GM19239 (cell line): ENCODE data around the gene SLC17A9.

Source experiments
- DNase-seq: peaks from one replicate; pipeline ENCODE4 v3.0.0; 2011; ENCODE audit warnings: low spot score; ENCODE audit not compliant: insufficient read length
- FAIRE-seq: peaks from 2 replicates; lab custom pipeline; 2011; peaks lifted over from hg19 to GRCh38; lab: Jason Lieb, UNC

Gene SLC17A9

DNA sequence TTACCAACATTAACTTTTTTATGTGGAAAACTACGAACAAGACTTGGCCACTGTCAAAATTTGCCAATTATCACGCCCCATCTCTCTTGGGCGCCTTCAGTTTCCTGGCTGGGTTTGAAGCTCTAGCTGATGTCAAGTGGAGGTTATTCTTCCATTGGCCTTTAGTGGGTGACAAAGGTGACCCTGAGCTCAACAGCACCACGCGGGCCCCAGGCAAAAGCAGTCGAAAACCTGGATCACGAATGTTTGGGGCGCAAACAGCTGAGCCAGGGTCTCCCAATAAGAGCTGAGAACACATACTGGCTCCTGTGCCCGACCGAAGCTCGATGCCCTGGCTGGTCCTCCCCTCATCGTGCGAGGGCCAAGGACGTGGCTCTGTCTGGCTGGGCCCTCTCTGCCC, 26.8 kb downstream of the SLC17A9 start:
- FAIRE-seq = no peak
- no peak for DNase-seq

DNA sequence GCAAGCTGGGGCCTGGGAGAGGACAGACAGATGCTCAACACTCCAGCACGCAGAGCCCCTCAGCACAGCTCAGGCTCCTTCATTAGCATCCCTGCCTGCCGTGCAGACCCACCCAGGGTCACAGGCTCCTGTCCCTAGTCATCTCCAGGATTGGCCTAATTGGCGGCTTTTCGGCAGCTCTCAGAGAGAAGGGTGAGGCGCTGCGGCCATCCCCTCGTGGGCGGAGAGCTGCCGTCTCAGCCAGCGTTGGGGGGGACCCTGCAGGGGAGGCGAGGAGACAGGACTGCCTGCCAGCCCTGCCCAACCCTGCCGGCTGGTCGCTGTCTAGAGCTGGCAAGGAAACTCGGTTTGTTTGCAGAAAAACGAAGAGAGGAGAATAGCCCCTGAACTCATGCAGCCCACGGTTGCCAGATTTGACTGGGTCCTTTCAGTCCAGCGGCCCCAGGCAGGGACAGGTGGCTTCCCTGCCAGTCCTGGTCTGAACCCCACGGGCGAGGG, 27.4 kb downstream of the SLC17A9 start:
- FAIRE-seq (no peak), DNase-seq (no peak)

DNA sequence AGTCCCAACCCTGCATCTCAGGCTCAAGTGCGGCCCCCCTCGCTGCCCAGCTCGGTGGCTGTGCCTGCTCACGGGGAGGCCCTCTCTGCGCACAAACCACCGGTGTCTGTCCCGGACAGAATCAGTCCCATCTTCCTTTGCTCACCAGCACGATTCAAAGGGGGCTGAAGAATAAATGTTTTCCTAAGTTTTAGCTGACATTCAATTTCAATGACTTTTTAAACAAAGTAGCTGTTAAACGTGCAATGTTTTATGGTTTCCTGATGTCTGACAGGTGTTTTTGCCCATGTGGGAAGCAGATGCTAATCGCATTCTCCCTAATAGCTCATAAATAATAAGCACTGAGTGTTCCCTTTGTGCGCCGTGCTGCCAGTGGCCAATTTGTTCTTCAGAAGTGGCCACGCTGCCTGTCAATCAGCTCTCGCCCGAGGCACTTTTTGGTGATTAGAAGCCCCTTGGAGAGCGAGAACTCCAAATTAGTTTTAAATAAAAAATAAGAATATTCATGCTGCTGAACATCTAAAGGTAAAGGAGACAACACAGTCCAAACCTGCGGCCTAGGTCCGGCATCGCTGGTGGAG, 28.0 kb downstream of the SLC17A9 start:
- no peak for DNase-seq
- FAIRE-seq = no peak

DNA sequence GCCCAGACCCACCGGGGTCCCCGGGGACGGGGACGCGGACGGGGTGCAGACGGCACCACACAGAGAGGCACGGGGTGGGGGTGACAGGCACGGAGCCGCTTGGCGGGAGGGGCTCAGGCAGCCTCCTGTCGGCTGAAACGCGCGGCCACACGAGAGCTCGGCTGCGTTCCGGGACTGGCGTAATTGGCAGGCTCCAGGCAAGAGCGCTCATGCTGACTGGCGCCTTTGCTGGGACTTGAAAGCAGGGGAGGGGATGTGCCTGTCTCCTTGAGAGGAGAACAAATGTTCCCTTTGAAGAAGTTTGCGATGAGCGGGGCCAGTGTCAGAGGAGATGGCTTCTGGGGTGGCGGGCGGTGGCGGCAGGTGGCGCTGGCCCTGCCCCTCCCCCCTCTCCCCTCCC, 28.5 kb downstream of the SLC17A9 start:
- no peak for DNase-seq
- FAIRE-seq = no peak

DNA sequence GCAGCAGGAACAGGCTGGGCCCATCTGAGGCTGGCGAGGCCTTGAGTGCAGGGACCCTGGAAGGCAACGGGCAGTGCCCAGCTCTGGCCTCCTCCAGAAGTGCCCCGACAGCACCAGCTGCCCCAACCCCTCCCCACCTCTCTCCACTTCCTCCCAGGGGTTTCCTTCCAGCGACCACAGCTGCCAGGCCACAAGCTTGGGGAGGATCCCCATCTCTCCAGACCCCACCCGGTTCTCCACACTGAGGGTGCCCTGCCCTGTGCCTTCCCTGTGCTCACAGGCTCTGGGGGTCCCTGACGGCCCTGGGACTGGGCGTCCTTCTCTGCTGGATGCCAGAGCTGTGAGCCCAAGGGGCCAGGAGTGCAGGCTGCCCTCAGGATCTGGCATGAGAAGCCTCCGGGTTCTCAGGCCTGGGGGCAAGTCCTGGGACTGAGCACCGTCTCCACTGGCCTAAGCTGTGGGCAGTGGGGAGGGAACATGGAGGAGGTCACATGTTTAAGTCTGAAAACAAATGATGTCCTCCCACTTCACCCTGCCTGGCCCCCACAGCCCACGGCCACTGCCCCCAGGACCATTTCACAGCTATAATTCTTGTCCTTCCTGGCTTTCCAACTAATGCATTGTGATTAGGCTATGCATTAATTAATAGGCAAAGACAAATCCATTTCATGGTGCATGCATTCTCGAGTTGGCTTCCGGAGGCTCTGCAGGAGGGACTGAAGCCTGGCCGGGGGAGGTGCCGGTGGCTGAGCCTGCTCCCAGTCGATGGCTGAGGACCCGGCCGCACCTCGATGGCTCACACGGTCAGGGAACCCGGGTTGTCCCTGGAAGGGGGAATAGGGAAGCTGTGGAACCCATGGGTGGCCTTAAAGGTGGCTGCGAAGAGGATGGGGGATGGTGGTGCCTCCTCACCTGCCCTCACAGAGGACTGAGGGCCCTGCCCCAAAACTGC, 29.9 kb downstream of the SLC17A9 start:
- DNase-seq (no peak), FAIRE-seq (no peak)

DNA sequence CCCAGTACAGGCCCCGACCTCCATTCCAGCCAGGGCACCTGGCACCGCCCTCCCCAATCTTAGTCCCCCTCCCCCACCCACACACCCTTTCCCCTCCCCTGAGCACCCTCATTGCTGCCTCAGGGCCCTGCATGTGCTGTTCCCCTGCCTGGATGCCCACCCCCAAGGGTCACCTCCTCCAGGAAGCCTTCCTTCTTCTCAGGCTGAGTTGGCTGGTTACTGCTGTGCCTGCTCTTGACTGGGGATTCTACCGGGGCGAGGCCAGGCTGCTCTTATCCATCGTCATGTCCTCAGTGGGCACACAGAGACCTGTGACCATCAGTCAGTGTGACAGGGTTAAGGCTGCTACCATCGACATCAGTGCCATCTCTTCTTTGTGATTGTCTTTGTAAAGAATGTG, 30.7 kb downstream of the SLC17A9 start:
- FAIRE-seq (no peak), DNase-seq (no peak)

DNA sequence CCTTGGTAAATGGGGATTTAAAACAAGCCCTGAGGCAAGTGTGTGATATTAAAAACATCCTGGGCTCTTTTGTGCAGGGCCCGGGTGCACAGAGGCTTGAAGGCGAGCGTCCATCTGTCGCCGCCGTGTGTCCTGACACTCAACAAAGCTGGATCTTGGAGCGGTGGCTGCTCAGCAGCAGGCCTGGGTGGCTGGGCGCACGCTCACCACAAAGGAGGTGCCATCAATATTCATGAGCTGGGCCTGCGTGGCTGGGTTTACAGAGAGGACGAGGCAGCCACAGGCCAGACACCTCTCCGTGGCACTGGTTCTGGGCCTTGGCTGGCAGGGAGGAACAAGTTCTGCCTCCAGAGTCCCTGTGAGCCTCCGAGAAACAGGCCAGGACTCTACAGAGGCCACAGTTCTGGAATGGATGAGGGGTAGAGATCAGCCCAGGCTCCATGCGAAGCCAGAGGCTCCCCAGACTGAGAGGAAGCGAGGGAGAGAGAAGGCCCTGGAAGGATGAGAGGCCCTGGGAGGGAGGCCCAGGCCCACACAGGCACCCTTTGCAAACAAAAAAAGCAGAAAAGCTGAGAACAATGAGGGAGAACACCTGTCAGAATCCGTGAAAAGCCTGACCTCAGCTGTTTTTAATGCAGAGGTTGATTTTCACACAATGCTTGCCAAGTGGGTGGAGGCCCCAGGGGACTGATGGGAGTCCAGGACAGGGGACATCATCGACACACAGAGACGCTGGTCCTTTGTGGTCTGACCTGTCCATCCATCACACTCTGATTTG, 32.3 kb downstream of the SLC17A9 start:
- FAIRE-seq (no peak), DNase-seq (no peak)

DNA sequence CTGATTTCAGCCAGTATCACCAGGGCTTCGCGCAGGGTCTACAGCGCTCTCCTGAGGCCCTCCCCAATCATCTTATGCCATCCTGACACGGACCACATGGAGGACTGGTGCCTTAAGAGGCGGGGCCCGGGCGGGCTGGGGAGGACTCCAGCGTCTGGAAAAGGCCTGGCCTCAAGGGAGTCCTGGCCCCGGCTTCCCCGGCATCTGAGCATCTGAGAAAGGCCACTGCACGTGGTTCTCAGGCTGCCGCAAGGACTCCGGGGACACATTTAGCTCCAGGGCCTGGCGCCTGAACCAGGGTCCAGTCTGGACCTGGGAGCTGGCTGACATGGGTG, 32.9 kb downstream of the SLC17A9 start:
- FAIRE-seq = no peak

DNA sequence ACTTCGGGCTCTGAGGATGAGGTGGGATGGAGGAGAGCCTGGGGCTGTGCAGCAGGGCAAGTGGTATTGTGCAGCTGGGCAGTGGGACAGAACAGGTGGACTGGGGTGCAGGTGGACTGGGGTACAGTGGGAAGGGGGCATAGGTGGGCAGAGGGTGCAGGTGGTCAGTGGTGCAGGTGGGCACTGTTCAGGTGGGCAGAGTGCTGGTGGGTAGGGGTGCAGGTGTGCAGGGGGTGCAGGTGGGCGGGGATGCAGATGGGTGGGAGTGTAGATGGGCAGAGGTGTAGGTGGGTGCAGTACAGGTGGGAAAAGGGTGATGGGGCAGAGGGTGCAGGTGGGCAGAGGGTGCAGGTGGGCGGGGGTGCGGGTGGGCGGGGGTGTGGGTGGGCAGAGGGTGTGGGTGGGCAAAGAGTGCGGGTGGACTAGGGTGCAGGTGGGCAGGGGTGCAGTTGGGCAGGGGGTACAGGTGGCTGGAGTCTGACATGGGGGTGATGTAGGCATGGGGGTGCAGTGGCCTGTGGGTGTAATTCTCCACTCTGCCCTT, 33.8 kb downstream of the SLC17A9 start:
- DNase-seq (no peak), FAIRE-seq (no peak)

More for the DNA sequence above, 32.9 kb downstream of the SLC17A9 start:
- DNase-seq = no peak

DNA sequence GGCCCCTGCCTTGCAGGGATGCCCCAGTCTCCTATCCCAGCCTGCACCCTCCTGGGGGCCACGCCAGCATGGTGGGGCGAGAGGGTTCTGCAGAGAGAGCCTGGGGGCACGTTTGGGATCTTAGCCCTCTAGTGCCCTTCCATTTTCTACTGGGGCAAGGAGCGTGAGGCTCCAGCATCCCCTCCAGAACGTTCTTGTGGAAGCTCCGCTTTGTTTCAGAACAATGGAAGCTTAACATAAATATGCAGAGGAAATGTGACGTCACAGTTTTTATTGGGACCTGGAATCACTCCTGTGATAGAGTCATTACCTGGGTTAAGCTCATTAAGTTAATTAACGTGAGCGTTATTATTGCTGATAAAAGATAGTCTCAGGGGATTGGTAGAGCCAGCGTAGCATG, 34.6 kb downstream of the SLC17A9 start:
- FAIRE-seq (no peak), DNase-seq (no peak)

DNA sequence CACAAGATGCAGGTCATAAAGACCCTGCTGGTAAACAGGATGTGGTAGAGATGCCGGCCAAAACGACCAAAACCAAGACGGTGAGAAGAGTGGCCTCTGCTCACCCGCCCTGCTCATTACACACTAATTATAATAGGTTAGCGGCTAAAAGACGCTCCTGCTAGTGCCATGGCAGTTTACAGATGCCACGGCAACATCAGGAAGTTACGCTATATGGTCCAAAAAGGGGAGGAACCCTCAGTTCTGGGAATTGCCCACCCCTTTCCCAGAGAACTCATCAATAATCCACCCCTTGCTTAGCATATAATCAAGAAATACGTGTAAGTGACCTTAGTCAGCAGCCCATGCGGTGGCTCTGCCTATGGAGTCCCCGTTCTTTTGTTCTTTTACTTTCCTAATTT, 36.7 kb downstream of the SLC17A9 start:
- FAIRE-seq = peak; percentile 42
- DNase-seq = no peak

DNA sequence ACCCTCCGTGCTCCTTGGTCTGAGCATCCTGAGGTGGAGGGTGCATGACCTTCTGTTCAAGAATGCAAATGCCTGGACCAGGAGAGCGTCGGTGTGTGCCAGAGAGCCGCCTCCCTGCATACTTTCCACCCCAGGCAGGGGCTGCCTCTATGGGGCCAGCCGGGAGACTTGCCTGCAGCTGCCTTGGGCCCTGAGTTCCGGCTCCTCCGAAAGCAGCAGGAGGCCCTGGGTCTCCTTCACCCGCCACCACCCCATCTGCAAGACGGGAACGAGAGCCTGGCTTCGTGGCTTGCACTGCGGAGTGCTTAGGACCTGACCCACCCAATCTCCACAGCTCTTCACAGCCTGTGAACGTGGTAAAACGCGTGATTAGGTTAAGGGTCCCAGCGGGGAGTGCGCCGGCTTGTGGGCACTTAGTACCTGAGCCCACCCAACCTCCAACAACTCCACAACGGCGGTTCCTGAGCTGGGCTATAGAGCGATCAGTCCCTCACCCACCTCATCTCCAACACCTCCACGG, 37.9 kb downstream of the SLC17A9 start:
- FAIRE-seq = no peak
- DNase-seq = no peak

DNA sequence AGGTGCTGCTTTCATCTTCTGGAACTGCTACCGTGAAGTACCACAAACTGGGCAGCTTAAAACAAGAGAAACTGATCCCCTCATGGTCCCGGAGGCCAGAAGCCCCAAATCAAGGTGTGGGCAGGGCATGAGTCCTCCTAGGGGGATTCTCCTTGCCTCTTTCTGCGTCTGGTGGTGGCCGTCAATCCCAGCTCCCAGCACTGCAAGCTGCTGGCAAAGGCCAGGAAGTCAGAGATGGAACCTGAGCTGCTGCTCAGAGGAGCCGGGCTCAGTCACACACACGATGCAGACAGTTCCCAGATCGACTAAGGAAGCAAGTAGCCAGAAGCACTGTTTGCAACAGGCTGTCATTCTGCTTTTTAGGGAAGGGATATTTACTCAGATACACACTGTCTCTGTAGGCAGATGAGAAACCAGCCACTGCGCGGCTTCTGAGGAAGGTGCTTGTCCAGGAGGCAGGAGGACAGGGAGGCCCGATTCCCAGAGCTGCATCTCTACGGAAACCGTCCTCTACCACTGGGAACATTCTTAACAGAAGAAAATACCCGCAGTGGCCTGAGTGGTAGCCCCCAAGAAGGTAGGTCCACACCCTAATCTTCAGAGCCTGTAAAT, 38.8 kb downstream of the SLC17A9 start:
- no peak for DNase-seq
- FAIRE-seq = no peak

DNA sequence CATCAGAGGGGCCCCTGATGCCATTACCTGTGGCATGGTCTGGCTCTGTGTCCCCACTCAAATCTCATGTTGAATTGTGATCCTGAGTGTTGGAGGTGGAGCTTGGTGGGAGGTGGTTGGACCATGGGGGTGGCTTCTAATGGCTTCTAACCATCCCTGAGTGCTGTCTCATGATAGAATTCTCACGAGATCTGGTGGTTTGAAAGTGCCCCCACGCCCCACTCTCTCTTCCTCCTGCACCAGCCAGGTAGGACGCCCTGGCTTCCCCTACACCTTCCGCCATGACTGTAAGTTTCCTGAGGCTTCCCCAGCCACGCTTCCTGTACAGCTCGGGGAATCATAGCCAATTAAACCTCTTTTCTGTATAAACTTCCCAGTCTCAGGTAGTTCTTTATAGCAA, 39.4 kb downstream of the SLC17A9 start:
- no peak for FAIRE-seq
- no peak for DNase-seq

DNA sequence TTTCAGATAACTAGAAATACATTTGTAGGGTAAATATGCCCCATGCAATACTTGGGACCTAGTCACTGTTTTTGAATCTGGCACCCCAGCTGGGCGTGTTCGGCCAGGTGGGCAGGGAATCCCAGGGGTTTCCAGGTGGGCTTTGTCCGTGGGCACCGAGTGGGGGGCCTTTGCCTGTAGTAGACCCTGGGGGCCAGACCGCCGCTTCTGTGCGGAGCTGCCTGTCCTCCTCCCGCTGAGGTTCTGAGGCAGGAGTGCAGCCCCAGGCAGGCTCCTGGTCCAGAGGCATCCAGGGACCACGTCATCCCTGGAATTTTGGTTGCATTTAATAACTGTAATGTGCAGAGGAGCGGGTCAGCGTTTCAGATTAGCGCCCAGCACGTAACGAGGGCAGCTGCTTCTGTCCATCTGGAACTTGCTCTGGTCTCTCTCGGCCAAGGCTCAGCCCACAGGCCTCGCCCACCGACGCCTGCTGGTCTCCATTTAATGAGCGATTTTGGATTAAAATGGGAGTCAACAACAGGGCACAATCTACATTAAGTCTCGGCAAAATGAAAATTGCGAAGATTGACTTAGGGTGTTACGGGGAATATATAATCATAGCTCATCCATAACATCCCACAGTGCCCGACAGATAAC, 41.5 kb downstream of the SLC17A9 start:
- no peak for DNase-seq
- FAIRE-seq = no peak

DNA sequence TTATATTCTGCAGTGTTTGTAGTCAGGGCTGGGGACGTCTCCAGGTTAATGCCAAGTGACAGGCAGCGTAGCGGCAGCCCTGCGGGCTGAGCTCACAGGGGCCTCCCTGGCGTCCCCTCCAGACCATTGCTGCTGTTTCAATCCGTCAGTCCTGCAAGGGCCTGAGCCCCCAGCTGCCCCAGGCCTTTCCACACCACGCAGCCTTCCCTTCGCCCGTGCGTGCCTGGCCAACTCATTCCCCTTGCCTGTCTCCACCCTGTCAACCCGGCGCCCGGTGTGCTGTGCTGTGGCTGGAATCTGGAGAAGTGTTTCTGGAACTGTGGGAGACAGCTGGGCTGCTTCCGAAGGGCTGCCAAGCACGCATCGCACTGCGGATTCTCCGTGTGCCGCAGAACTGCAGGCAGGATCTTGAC, 42.4 kb downstream of the SLC17A9 start:
- no peak for FAIRE-seq

DNA sequence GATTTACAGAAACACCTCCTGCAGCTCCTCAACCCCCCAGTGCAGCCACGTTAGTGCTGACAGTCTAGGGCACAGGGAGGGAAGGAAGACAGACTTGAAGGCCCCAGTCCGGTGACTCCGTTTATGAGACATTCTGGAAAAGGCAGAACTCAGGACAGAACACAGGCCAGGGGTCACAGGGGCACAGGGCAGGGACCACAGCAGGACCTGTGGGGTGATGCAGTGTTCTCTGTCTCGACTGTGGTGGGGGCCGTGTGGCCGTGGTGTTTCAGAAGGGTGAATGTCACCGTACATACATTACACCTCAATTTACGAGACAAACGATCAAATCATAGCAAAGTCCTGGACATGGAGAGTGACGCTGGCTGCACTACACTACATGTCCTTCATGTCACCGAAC, 43.0 kb downstream of the SLC17A9 start:
- FAIRE-seq (no peak), DNase-seq (no peak)

More for the DNA sequence above, 42.4 kb downstream of the SLC17A9 start:
- no peak for DNase-seq

DNA sequence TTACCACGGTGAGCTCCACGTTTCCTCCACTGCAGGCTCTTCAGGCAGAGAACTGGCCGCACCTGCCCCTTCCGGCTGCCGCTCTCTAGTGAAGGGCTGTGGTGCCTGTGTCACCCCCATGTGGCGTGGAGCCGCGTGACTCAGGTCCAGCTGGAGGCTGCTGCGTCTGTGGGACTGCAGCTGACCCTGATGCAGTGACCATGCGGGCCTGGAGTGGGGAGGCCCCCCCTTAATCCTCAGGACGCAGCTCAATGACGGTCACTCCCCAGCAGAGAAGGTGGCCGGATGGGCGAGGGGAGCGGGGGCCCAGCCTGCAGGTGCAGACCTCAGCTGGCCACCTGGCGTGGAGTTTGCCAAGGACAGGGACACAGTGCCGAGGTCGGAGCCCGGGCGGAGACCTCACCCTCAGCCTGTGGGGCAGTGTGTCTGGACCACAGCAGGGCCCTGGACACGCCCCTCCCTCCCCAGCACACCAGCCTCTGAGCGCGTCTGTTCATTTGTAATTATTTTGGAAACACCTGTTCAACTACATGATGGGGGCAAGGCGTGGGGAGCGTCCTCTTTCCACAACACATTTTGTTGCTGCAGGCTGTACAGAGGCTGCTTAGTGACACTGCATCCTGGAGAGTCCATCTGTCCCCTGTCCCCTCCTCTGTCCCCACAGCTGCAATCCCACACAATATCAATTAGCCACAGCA, 43.5 kb downstream of the SLC17A9 start:
- FAIRE-seq = no peak

DNA sequence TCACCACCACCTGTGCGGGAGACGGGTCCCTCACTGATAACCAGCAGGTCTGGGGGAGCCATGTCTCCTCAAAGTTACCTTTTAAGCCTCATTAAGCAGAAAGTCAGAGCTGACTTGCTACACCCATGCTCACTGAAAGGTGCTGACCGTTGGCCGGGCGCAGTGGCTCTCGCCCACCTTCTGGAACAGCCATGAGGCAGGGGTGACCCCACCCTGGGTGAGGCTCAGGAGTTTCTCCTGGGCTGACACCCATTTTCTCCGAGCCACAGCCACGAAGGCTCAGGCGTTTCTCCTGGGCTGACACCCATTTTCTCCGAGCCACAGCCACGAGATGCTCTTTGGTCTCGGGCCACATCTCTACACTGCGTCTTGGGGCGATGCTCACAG, 44.1 kb downstream of the SLC17A9 start:
- no peak for FAIRE-seq
- DNase-seq = no peak

More for the DNA sequence above, 43.5 kb downstream of the SLC17A9 start:
- no peak for DNase-seq
